Measurements from ENCODE around the gene PRR35.
"Not testable (repeated sequence)": the region's sequence is repeated elsewhere in the genome, so short reads cannot be mapped to it uniquely, and the experiment has no call there.

The PRR35 gene

GRCh38 chr16:596736-597060 is 36.5 kb downstream of the PRR35 start:
- Mint-ChIP-seq H3K36me3 (peaks cover 19% of the 10 kb centered on the region), H3K4me1 (peaks cover 47% of the 10 kb centered on the region), H3K27ac (peak overlapping the region; percentile 56), H3K9me3 (no peaks in the 10 kb centered on the region), H3K4me3 (no peak overlapping the region)
- DNase-seq (ENCODE audit: low spot score in 2 of 2): no peak
- no peak for ATAC-seq

- not testable (repeated sequence) for H3K27ac Mint-ChIP-seq; H3K4me3 Mint-ChIP-seq; DNase-seq (ENCODE audit: low spot score in 2 of 2); H3K9me3 Mint-ChIP-seq; ATAC-seq
- Mint-ChIP-seq H3K4me1 (peaks cover 40% of the 10 kb centered on the region), H3K36me3 (peaks cover 19% of the 10 kb centered on the region)
Measured at GRCh38 chr16:597655-598054, 37.5 kb downstream of the PRR35 start.

GRCh38 chr16:598823-599739 is 38.9 kb downstream of the PRR35 start:
- Mint-ChIP-seq H3K36me3 (peaks cover 19% of the 10 kb centered on the region), H3K4me1 (peaks cover 39% of the 10 kb centered on the region), H3K27ac (no peak overlapping the region), H3K4me3 (no peak overlapping the region), H3K9me3 (no peaks in the 10 kb centered on the region)
- ATAC-seq (no peak), DNase-seq (ENCODE audit: low spot score in 2 of 2) (no peak)

- no peak for ATAC-seq
- Mint-ChIP-seq H3K36me3 (peaks cover 17% of the 10 kb centered on the region), H3K4me1 (peaks cover 28% of the 10 kb centered on the region), H3K4me3 (no peak overlapping the region), H3K27ac (no peak overlapping the region), H3K9me3 (no peaks in the 10 kb centered on the region)
- no peak for DNase-seq (ENCODE audit: low spot score in 2 of 2)
Measured at GRCh38 chr16:600781-601180, 40.6 kb downstream of the PRR35 start.

- DNase-seq (ENCODE audit: low spot score in 2 of 2) (no peak), ATAC-seq (no peak)
- Mint-ChIP-seq H3K27ac (no peak overlapping the region), H3K36me3 (no peaks in the 10 kb centered on the region), H3K4me1 (peaks cover 24% of the 10 kb centered on the region), H3K4me3 (no peak overlapping the region), H3K9me3 (no peaks in the 10 kb centered on the region)
Measured at GRCh38 chr16:603933-604332, 43.7 kb downstream of the PRR35 start.

- Mint-ChIP-seq H3K4me3 (no peak overlapping the region), H3K4me1 (peaks cover 46% of the 10 kb centered on the region), H3K36me3 (peaks cover 5% of the 10 kb centered on the region), H3K9me3 (no peaks in the 10 kb centered on the region), H3K27ac (no peak overlapping the region)
- DNase-seq (ENCODE audit: low spot score in 2 of 2): no peak
- ATAC-seq: no peak
Measured at GRCh38 chr16:606656-607307, 46.6 kb downstream of the PRR35 start.

- H3K4me1 Mint-ChIP-seq: peaks cover 40% of the 10 kb centered on the region
- DNase-seq (ENCODE audit: low spot score in 2 of 2) (no peak), ATAC-seq (peak; percentile 79)
- peaks cover 5% of the 10 kb centered on the region for H3K36me3 Mint-ChIP-seq
- H3K4me3 Mint-ChIP-seq: no peak overlapping the region
- no peaks in the 10 kb centered on the region for H3K9me3 Mint-ChIP-seq
- H3K27ac Mint-ChIP-seq: no peak overlapping the region
Measured at GRCh38 chr16:608019-608418, 47.8 kb downstream of the PRR35 start.

GRCh38 chr16:609316-609715 is 49.1 kb downstream of the PRR35 start:
- H3K27ac Mint-ChIP-seq: peak overlapping the region; percentile 86
- ATAC-seq: no peak
- no peak overlapping the region for H3K4me3 Mint-ChIP-seq

GRCh38 chr16:609984-610383 is 49.8 kb downstream of the PRR35 start:
- Mint-ChIP-seq H3K9me3 (no peaks in the 10 kb centered on the region), H3K4me1 (peaks cover 31% of the 10 kb centered on the region), H3K36me3 (peaks cover 5% of the 10 kb centered on the region), H3K4me3 (no peak overlapping the region), H3K27ac (no peak overlapping the region)
- ATAC-seq: no peak
- DNase-seq (ENCODE audit: low spot score in 2 of 2): no peak

More at GRCh38 chr16:609316-609715, 49.1 kb downstream of the PRR35 start:
- H3K36me3 Mint-ChIP-seq: peaks cover 5% of the 10 kb centered on the region
- H3K4me1 Mint-ChIP-seq: peaks cover 31% of the 10 kb centered on the region
- no peak for DNase-seq (ENCODE audit: low spot score in 2 of 2)
- H3K9me3 Mint-ChIP-seq: no peaks in the 10 kb centered on the region

- ATAC-seq (peak; percentile 89), DNase-seq (ENCODE audit: low spot score in 2 of 2) (peak; percentile 40 to 63)
- peaks cover 5% of the 10 kb centered on the region for H3K36me3 Mint-ChIP-seq
- H3K9me3 Mint-ChIP-seq: no peaks in the 10 kb centered on the region
- peaks cover 31% of the 10 kb centered on the region for H3K4me1 Mint-ChIP-seq
- H3K4me3 Mint-ChIP-seq: no peak overlapping the region
- peak overlapping the region; percentile 78 for H3K27ac Mint-ChIP-seq
Measured at GRCh38 chr16:610513-611381, 50.6 kb downstream of the PRR35 start.

GRCh38 chr16:615122-615521 is 54.9 kb downstream of the PRR35 start:
- ATAC-seq (no peak), DNase-seq (ENCODE audit: low spot score in 2 of 2) (no peak)
- Mint-ChIP-seq H3K9me3 (no peaks in the 10 kb centered on the region), H3K36me3 (peaks cover 5% of the 10 kb centered on the region), H3K27ac (no peak overlapping the region), H3K4me1 (peaks cover 10% of the 10 kb centered on the region), H3K4me3 (no peak overlapping the region)

All from stimulated activated effector memory CD8-positive, alpha-beta T cell treated with anti-CD3 and anti-CD28 coated beads, Interleukin-12 subunit alpha, Interleukin-12 subunit beta, amount 100 ng/mL, for 72 hours (primary cell).